Skeletal muscle tissue (tissue), 4 donors: ENCODE data around the gene IFNK. TPM values are rescaled to one million over a fixed set of nuclear protein-coding genes. Genes with fewer than 3 reads are reported as not detected.
A peak's percentile ranks its signal among the peaks of the same experiment; 100 is the strongest.

Experiments used
- H3K27ac ChIP-seq: one replicate; pipeline ENCODE4 v1.7.0; 2013; ENCODE audit warnings: mild to moderate bottlenecking, low read depth, low read length, inconsistent platforms
- H3K27me3 ChIP-seq, 3 donors: one replicate each; pipeline ENCODE4 v1.7.0; 2013; ENCODE audit warnings: low read length in 3 of 3; ENCODE audit not compliant: control insufficient read depth in 3 of 3, insufficient read depth in 3 of 3
- H3K36me3 ChIP-seq, 3 donors: one replicate each; pipeline ENCODE4 v1.7.0; 2013; ENCODE audit warnings: low read length in 3 of 3; ENCODE audit not compliant: control insufficient read depth in 3 of 3, insufficient read depth in 3 of 3
- H3K4me1 ChIP-seq, 3 donors: one replicate each; pipeline ENCODE4 v1.7.0; 2013; ENCODE audit warnings: low read length in 3 of 3, mild to moderate bottlenecking in 3 of 3; ENCODE audit not compliant: control insufficient read depth in 3 of 3, insufficient read depth in 3 of 3
- H3K4me3 ChIP-seq, 3 donors: one replicate each; pipeline ENCODE4 v1.7.0; 2013; ENCODE audit warnings: low read length in 3 of 3
- H3K9ac ChIP-seq, 3 donors: one replicate each; pipeline ENCODE4 v1.7.0; 2013; ENCODE audit warnings: low read length in 3 of 3, mild to moderate bottlenecking in 3 of 3, moderate library complexity in 2 of 3, low read depth in 1 of 3
- H3K9me3 ChIP-seq, 3 donors: one replicate each; pipeline ENCODE4 v1.7.0; 2013; ENCODE audit warnings: low read length in 3 of 3; ENCODE audit not compliant: control insufficient read depth in 3 of 3
- total RNA-seq: library from RNA; depleted of rRNA; stranded (reverse); fragments of >200 nt; gene quantifications from one replicate; pipeline ENCODE4 v1.2.3, GENCODE V29; 2014
- donor health status: Osteomylitis.

IFNK gene
- total RNA-seq, 1 donor from 2014 or later = not detected

GRCh38 chr9:27566118-27566517 lies 42.0 kb downstream of the IFNK start:
- Histone ChIP-seq H3K4me1 (no peaks in the 10 kb centered on the region), H3K4me3 (no peak overlapping the region), H3K9me3 (no peaks in the 10 kb centered on the region), H3K27me3 (no peaks in the 10 kb centered on the region), H3K36me3 (peaks cover 0 to 11% (median 8%) of the 10 kb centered on the region in 3 donors), H3K9ac (no peak overlapping the region), H3K27ac (no peak overlapping the region)

GRCh38 chr9:27569406-27569805 lies 45.3 kb downstream of the IFNK start:
- H3K4me1 ChIP-seq = peaks cover 12 to 18% (median 15%) of the 10 kb centered on the region in 3 donors
- no peak overlapping the region for H3K9ac ChIP-seq
- H3K27ac ChIP-seq = no peak overlapping the region
- no peaks in the 10 kb centered on the region for H3K9me3 ChIP-seq
- no peaks in the 10 kb centered on the region for H3K27me3 ChIP-seq
- H3K36me3 ChIP-seq = peaks cover 0 to 6% (median 5%) of the 10 kb centered on the region in 3 donors
- no peak overlapping the region for H3K4me3 ChIP-seq

GRCh38 chr9:27571011-27571410 lies 46.9 kb downstream of the IFNK start:
- H3K9ac ChIP-seq = no peak overlapping the region
- peaks cover 0 to 6% (median 5%) of the 10 kb centered on the region in 3 donors for H3K36me3 ChIP-seq
- no peak overlapping the region for H3K4me3 ChIP-seq
- H3K4me1 ChIP-seq = peaks cover 12 to 18% (median 15%) of the 10 kb centered on the region in 3 donors
- no peak overlapping the region for H3K27ac ChIP-seq
- no peaks in the 10 kb centered on the region for H3K9me3 ChIP-seq
- no peaks in the 10 kb centered on the region for H3K27me3 ChIP-seq

- Histone ChIP-seq H3K36me3 (no peaks in the 10 kb centered on the region), H3K4me3 (peak overlapping the region; percentile 78 to 87 (median 85)), H3K27me3 (no peaks in the 10 kb centered on the region), H3K4me1 (peaks cover 12 to 18% (median 15%) of the 10 kb centered on the region in 3 donors), H3K9me3 (no peaks in the 10 kb centered on the region), H3K27ac (peak overlapping the region; percentile 91), H3K9ac (peak overlapping the region; percentile 71 to 87 (median 85))
Measured at GRCh38 chr9:27572061-27572460, 48.0 kb downstream of the IFNK start.

- H3K4me1 ChIP-seq = peaks cover 12 to 18% (median 15%) of the 10 kb centered on the region in 3 donors
- H3K27me3 ChIP-seq = no peaks in the 10 kb centered on the region
- no peaks in the 10 kb centered on the region for H3K9me3 ChIP-seq
- H3K4me3 ChIP-seq = peak overlapping the region; percentile 78 to 87 (median 85)
- H3K9ac ChIP-seq = peak overlapping the region; percentile 71 to 87 (median 85)
- H3K36me3 ChIP-seq = no peaks in the 10 kb centered on the region
- peak overlapping the region; percentile 91 for H3K27ac ChIP-seq
Measured at GRCh38 chr9:27572566-27572917, 48.5 kb downstream of the IFNK start.

GRCh38 chr9:27572918-27573633 lies 49.0 kb downstream of the IFNK start, which contains the start of gene C9orf72:
Gene C9orf72 (minus strand): TSS chr9:27573481. CDS start chr9:27567120, 6,361 bp downstream.
- H3K4me1 ChIP-seq = peaks cover 12 to 18% (median 15%) of the 10 kb centered on the region in 3 donors
- peak within 1 kb of the TSS; percentile 91 for H3K27ac ChIP-seq
- no peaks in the 10 kb centered on the region for H3K9me3 ChIP-seq
- no peaks in the 10 kb centered on the region for H3K27me3 ChIP-seq
- no peaks in the 10 kb centered on the region for H3K36me3 ChIP-seq
- peak within 1 kb of the TSS; percentile 85 to 90 (median 87) for H3K4me3 ChIP-seq
- H3K9ac ChIP-seq = peak within 1 kb of the TSS; percentile 85 to 87 (median 87)

GRCh38 chr9:27573634-27574590 lies 49.8 kb downstream of the IFNK start:
- Histone ChIP-seq H3K9ac (peak overlapping the region; percentile 80 to 87 (median 82)), H3K27me3 (no peaks in the 10 kb centered on the region), H3K4me1 (peaks cover 12 to 18% (median 15%) of the 10 kb centered on the region in 3 donors), H3K27ac (peak overlapping the region; percentile 91), H3K4me3 (peak overlapping the region; percentile 85 to 90 (median 87)), H3K36me3 (no peaks in the 10 kb centered on the region), H3K9me3 (no peaks in the 10 kb centered on the region)

Other genes with a start within 250 kb of the IFNK start
- gene EQTN, start 227.1 kb upstream of the IFNK start, total RNA-seq = not detected
- gene MOB3B, start 5.5 kb downstream of the IFNK start, total RNA-seq = 1.0 TPM
- gene C9orf72, start 49.2 kb downstream of the IFNK start, total RNA-seq = 15.1 TPM